ENCODE data around the gene POU5F2.

The POU5F2 gene, protein sequence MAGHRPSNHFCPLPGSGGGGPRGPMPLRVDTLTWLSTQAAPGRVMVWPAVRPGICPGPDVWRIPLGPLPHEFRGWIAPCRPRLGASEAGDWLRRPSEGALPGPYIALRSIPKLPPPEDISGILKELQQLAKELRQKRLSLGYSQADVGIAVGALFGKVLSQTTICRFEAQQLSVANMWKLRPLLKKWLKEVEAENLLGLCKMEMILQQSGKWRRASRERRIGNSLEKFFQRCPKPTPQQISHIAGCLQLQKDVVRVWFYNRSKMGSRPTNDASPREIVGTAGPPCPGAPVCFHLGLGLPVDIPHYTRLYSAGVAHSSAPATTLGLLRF

DNA sequence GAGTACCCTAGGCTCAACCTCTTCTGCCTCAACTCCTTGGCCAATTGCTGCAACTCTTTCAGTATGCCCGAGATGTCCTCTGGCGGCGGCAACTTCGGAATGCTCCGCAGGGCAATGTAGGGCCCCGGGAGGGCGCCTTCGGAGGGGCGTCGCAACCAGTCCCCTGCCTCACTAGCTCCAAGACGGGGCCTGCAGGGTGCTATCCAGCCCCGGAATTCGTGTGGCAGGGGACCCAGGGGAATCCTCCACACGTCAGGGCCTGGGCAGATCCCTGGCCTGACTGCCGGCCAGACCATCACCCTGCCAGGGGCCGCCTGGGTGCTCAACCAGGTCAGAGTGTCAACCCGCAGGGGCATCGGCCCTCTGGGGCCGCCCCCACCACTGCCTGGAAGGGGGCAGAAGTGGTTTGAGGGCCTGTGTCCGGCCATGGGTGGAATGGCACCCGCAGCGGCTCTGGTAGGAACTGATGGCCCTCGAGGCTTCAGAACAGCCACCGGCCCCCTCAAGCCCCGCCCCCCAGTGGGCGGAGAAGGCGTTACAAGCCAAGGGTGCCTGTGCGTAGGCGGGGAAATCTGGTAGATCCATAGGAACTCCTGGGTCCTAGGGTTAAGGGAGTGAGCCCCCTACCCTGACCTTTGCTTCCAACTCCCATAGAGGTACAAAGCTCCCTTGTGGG lies at the start of gene POU5F2:
Gene POU5F2, minus strand, starts transcription at position 465 of the 676 bp plus-strand sequence. Its CDS starts 37 bp downstream, at position 428.
- Histone ChIP-seq H3K9me3 (ENCODE audit: severe bottlenecking) (no peaks in the 10 kb centered on the region), H3K36me3 (no peaks in the 10 kb centered on the region), H3K4me3 (ENCODE audit: low read depth, low read length) (no peak within 1 kb of the TSS), H3K27ac (no peak within 1 kb of the TSS), H3K27me3 (ENCODE audit: insufficient read depth, low read depth, severe bottlenecking) (no peaks in the 10 kb centered on the region)
- TF ChIP-seq, protein P1, sequence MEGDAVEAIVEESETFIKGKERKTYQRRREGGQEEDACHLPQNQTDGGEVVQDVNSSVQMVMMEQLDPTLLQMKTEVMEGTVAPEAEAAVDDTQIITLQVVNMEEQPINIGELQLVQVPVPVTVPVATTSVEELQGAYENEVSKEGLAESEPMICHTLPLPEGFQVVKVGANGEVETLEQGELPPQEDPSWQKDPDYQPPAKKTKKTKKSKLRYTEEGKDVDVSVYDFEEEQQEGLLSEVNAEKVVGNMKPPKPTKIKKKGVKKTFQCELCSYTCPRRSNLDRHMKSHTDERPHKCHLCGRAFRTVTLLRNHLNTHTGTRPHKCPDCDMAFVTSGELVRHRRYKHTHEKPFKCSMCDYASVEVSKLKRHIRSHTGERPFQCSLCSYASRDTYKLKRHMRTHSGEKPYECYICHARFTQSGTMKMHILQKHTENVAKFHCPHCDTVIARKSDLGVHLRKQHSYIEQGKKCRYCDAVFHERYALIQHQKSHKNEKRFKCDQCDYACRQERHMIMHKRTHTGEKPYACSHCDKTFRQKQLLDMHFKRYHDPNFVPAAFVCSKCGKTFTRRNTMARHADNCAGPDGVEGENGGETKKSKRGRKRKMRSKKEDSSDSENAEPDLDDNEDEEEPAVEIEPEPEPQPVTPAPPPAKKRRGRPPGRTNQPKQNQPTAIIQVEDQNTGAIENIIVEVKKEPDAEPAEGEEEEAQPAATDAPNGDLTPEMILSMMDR (IDR thresholded peaks at IDR 0.05; ENCODE audit: low read depth, low read length) = 0 out of 2 replicates have a peak, but pooled peaks have one; percentile 10
- no peak for DNase-seq

DNA sequence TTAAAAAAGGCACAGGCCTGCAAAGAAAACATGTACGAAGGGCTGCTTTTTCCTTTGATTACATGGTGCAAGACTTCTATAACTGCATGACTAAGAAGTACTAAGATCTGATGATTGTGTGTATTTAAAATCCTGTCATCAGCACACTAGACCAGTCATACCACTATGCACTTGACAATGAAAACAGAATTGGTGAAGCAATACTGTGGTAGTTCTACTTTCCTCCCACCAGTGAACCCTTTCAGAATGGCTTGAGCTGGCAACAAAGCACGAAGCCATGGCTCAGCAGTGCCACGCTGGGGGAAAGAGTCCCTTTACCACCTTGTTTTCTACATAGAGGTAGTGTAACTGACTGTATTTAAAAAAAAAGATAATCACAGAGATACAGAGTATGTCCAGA lies 49.0 kb upstream of the POU5F2 start:
- H3K9me3 ChIP-seq (ENCODE audit: severe bottlenecking) = no peaks in the 10 kb centered on the region
- H3K27me3 ChIP-seq (ENCODE audit: insufficient read depth, low read depth, severe bottlenecking) = no peaks in the 10 kb centered on the region
- DNase-seq = no peak
- no peak overlapping the region for H3K27ac ChIP-seq
- no peak overlapping the region for H3K4me3 ChIP-seq (ENCODE audit: low read depth, low read length)
- TF ChIP-seq, protein P1 (IDR thresholded peaks at IDR 0.05; ENCODE audit: low read depth, low read length) = no peak
- H3K36me3 ChIP-seq = no peaks in the 10 kb centered on the region

DNA sequence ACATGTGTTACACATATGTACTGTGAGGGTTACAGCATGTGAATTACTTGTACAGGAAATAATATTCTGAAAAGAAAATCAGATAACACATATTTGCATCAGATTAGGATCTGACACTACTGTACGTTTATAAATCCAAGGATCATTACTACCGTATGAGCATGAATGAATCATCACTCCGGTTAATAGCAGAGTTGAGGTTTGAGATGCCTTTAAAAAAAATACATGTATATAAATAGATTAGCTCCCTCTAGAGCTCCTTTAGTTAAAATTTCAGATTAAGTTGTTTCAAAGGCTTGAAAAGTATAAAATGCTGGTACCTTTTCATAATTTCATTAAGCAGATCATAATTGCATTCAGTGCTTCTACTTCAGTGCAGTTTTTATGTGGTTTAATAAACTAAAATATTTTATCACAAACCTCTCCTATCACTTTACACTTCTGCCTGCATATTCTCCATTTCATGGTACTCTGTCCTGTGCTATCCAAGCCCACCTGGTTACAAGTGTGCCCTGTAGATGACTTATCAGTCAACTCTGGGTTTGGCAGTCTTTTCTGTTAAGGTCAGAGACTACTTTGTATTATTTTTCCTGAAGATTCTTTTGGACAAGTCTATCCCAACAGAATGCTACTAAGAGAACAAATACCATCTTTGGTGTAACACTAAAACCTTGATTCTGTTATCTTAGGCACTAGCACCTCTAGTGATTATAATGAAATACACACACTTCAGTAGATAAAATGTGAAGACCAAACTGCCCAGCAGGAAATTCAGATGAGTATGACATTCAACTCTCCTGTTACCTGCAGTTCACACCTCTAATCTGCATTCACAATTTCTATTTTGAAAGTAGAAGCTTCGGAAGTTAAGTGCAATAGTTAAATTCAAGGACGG lies 48.0 kb upstream of the POU5F2 start:
- TF ChIP-seq, protein P1 (IDR thresholded peaks at IDR 0.05; ENCODE audit: low read depth, low read length) = no peak
- Histone ChIP-seq H3K4me3 (ENCODE audit: low read depth, low read length) (no peak overlapping the region), H3K27me3 (ENCODE audit: insufficient read depth, low read depth, severe bottlenecking) (no peaks in the 10 kb centered on the region), H3K9me3 (ENCODE audit: severe bottlenecking) (no peaks in the 10 kb centered on the region), H3K36me3 (no peaks in the 10 kb centered on the region), H3K27ac (no peak overlapping the region)
- DNase-seq = no peak

DNA sequence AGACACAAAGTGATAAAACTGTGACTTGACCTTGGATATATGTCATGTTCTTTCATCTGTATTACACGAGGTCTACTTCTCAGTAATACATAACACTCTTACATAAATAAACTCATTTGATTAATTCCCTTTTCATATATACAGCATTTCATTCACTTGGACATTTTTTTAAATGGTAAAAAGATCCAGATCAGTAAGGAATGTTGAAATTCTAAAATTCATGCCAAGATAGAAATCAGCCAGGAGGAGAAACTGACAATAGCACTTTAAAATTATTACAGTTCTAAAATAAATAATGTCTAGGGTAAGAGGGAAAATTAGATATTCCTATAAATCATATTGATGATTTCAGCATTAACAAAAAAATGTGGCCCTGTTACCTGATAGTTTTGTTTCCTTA lies 46.2 kb upstream of the POU5F2 start:
- TF ChIP-seq, protein P1 (IDR thresholded peaks at IDR 0.05; ENCODE audit: low read depth, low read length) = no peak
- H3K36me3 ChIP-seq = no peaks in the 10 kb centered on the region
- DNase-seq = no peak
- no peak overlapping the region for H3K4me3 ChIP-seq (ENCODE audit: low read depth, low read length)
- no peaks in the 10 kb centered on the region for H3K27me3 ChIP-seq (ENCODE audit: insufficient read depth, low read depth, severe bottlenecking)
- no peak overlapping the region for H3K27ac ChIP-seq
- no peaks in the 10 kb centered on the region for H3K9me3 ChIP-seq (ENCODE audit: severe bottlenecking)

DNA sequence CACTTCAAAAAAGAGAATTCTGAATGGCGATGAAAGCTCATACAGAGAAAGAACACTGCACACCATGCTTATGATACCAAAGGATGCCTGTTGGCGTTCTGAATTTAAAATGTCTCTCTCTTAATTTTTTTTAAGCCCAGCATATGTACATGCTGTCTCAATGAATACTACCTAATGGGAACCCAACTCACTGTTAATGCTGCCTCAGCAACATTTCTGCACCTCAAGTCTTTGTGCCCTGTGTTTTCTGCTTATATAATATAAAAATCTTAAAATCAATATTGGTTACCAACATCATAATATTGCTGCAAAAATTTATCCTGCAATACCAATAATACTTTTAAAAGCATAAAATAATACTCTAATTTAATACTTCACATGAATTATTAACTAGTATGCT lies 44.1 kb upstream of the POU5F2 start:
- Histone ChIP-seq H3K27me3 (ENCODE audit: insufficient read depth, low read depth, severe bottlenecking) (no peaks in the 10 kb centered on the region), H3K36me3 (no peaks in the 10 kb centered on the region), H3K27ac (no peak overlapping the region), H3K4me3 (ENCODE audit: low read depth, low read length) (no peak overlapping the region), H3K9me3 (ENCODE audit: severe bottlenecking) (no peaks in the 10 kb centered on the region)
- DNase-seq = no peak
- TF ChIP-seq, protein P1 (IDR thresholded peaks at IDR 0.05; ENCODE audit: low read depth, low read length) = no peak
